T-helper 1 cell (primary cell): Measurements from ENCODE around the gene DPP10.

ENCODE experiments used
- DNase-seq, 5 donors: peaks; one replicate each; pipeline ENCODE4 v3.0.0-alpha.2; 2012 to 2020

DPP10 gene

DNA sequence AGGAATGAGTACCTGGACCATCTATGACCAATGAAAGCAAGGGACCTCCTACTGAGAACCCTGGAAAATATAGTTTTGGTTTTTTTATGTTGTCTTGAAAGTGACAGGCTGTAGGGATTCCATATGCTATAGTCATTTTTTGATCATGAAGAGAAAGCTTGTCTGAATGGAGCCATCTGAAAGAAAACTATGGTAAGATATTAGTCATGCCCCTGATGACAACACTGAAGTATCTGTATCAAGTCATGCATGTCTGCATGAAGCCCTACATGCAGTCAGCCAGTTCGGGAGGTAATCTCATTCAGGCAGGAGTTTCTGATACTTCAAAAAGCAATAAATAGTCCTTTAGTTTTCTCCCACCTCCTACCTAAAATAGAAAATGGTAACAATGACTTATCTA is 1042.0 kb downstream of the DPP10 start:
- no peak for DNase-seq

DNA sequence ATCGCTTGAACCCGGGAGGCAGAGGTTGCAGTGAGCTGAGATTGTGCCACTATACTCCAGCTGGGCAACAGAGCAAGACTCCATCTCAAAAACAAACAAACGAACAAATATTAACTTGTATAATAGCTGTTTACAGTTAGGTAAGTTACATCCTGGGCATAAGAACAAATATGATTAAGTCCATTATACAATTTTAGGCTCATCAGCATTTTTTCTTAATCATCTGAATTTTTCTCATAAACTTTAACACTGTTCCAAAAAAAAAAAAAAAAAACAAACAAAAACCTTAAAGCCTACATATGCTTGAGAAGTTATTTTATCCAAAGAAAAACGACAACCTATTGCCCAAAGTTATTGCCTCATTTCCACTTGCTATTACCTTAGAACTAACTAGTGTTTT is 1042.5 kb downstream of the DPP10 start:
- DNase-seq, result no peak

DNA sequence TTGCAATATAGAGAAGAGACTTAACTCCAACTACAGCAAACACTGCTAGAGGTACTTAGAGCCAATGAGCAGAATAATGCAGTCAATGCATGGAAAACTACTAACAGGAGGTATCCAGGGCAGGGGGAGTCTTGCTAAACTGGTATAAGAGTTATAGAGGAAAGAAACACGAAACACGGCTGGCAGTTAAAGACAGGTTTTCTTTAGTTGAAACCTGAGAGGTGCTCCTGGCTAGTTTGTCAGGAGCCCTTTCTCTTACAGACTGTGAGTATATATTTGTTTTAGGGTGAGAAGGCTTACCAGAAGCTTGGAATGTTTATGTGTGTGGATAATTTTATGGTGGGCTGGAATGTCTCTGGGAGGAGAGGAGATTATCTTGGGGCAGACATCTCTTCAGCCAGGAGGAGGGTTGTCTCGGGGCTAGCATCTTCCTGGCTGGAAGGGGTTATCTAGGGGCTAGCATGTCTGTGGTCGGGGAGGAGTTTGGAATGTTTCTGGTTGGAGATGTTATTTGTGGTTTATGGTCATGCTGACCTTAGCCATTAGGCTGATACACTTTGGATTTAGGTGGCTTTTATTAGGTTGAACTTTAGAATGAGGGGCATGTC is 1048.8 kb downstream of the DPP10 start:
- DNase-seq, result no peak

DNA sequence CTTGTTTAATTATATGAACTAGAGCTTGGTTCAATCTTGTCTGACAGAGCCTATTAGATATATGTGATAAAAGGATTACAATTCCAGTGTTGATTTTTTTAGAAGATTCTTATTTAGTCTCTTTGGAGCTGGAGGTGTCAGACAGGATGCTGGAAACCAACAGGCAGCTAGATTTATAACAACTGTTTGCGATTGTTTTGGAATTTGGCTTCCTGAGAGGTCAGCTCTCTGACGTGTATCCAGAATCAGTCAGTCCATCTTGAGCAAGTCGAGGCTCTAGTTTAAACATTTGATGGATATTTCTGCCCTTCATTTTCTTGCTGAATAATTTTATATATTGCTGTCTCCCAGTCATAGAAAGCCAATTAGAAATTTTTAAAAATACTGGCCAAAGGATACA is 1062.9 kb downstream of the DPP10 start:
- DNase-seq, result no peak

DNA sequence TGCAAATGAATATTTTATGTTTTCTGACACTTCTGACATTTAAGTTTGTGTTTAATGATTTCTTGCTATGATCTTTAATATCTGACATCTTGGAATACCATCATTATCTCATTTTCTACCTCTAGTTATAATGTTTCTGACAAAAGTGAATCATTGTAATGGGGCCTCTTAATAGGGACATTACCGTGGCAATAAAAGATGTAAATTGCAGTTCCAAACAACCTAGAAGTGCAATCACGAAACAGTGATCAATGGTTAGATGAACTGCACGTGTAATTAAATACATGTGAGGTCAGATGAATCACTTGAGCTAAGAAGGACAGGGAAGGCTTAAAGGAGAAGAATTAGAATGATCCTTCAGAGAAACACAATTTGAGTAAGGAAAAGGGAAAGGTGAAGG is 1078.3 kb downstream of the DPP10 start:
- DNase-seq, result no peak

DNA sequence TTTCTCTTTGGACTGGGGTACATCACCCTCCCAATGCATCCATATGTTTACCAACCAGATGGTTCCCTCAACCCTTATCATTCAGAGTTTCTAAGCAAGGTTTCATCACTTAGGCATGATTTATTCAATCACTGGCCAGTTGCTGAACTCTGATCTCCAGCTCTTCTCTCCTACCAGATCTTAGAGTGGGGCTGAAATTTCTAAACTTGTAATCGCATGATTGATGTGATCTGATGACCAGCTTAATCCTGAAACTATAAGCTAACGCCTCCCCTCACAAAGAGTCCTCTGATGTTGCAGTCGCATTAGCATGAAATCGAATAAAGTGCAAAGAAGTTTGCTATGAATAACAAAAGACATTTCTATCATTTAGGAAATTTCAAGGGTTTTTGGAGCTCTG is 1082.0 kb downstream of the DPP10 start:
- DNase-seq, result no peak

DNA sequence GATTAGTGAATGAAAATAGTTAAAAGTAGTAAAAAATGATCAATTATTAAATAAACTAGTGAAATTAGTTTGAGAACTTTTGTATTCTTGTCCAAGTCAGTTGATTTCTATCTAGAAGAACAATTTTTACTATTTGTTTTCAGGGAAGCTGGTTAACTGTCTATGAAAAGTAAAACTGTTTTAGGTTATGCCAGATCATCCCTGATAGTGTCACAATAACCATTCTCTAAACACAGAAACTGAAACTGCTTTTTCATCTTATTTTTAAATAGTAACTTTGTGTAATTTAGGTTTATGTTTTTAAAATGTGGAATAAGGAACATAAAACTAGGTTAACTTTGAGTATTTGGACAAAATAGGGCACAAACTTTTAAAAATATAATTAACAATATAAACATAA is 1087.2 kb downstream of the DPP10 start:
- no peak for DNase-seq

DNA sequence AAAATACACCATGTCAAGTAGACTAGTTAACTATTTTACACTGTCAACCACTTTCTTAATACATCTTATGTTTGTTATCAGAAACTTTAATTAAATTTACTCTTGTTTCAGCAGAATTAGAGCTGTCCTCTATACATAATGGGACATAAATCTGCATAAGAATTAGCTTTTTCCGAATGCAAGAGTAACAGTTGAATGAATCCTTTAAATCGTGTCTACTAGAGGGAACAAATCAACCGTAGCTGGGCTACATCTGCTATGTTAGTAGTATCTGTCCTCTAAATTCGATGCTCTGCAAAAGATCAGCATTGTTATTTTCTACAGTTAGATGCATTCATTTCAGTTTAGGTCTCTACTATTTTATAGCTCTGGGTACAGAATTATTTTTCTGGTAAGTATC is 1090.6 kb downstream of the DPP10 start:
- DNase-seq, result no peak

DNA sequence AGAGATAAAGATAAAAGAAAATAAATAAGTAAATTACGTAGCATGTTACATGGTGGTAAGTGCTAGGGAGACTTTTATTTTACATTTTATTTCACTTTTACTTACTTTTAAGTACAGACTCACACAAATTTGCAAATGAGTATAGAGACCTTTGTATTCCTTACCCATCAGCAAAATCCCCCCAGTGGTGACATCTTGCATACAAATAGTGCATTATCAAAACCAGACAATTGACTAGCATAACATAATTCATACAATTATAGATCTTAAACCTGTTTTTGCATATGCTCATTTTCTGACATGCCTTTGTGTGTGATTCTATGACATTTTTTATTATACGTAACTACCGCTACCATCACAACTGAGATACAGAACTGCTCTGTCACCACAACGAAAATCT is 1099.4 kb downstream of the DPP10 start:
- DNase-seq, result no peak

DNA sequence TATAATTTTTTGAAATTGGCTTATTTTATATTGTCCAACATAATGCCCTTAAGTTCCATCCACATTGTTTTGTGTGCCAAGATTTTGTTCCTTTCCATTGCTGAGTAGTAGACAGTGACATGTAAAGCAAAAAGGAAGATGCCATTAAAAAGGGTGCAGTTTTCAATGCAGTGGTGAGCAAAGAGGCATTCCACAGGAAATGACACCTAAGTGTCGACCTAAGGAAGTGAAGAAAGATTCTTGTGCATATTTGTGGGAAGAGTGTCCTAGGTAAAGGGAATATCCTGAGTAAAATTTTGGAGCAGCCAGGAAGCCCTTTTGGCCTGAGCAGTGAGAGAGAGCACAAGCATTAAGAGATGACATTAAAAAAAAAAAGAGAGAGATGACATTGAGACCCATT is 1099.9 kb downstream of the DPP10 start:
- DNase-seq, result no peak

DNA sequence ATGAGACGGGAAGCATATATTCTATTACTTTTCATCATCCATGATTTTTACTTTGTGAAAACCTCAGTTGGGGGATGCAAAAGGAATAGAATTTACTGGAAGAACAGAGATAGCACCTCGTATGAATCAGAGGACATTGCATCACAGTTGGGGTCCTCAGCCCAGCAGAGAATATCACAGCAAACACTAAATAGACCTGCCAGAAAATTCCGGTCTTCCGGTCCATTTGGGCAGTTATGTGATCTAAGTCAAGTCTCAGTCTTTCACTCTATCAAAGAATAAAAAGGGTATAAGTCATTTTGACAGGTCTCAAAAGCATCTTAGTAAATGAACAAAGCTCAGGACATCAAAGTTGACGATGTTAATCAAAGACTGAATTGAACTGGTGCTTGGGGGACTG is 1100.6 kb downstream of the DPP10 start:
- DNase-seq, result no peak

DNA sequence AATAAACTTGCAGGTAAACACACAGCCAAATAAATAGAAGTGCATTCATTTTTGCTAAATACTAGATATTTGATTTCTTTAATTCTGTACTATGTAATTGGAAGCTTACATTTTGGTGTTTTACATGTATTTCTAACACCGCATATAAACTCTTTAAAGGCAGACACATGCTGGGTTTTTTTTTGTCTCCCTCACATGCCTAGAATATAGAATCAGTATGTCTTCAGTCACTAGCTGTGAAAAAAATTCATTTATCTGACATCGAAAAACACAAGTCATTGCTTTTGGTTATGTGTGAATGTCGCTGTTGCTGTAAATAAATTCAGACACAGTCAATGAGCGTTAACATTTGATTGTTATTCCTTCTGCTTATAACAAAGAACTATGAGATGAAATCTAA is 1101.0 kb downstream of the DPP10 start:
- no peak for DNase-seq

DNA sequence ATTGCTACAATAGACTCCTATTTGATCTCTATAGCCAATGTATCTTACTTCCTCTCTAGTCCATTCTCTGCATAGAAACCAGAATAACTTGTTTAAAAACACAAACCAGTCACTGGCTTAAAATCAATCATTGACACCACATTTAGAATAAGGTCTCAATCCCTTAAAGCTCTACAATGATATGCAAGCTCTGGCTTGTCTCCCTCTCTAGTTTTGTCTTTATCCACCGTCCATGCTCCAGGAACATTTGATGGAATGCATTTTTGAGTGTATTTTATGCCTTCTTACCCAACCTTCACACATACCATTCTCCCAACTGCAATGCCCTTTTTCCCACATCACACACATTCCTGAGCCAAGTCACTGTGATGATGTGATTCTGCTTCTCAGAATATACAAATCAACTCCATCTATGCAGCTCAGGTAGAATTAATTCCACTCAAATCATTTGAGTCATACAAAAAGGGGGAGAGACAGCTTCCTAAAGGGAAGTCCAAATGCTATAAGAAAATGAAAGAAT is 1107.2 kb downstream of the DPP10 start:
- DNase-seq, result no peak

DNA sequence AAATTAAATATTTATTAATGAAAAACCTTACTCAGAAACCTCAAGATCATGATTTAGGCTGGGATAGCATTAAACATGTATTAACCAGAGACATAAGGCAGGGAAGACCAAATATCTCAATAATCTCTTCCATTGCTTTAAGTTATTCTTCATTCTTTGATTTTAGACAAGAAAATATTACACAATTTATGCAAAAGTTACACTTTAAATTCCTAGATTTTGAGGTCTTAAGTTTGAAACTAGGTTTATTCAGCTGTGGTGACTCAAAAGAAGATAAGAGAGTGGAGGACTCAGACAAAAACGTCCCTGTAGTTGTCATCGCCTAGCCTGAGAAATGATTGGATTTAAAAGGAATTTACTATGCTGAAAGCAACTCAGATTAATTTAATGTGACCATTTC is 1110.3 kb downstream of the DPP10 start:
- no peak for DNase-seq

DNA sequence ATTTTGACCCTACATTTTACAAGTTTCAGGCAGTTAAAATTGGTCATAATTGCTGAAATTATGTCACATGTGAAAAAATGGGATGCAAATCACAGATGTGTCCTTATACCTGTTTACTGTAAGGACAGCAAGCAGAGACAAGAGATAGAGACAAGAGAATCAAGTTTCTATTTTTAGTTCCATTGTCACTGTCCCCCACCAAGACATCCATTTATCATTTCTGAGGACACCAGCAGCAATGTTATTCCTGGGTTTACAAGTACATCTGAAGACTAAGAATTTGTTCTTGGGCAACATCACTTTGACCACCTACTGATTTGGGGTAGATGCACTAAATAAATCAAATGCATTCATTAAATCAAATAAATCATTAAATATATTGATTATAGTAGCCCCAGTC is 1111.7 kb downstream of the DPP10 start:
- DNase-seq, result no peak

DNA sequence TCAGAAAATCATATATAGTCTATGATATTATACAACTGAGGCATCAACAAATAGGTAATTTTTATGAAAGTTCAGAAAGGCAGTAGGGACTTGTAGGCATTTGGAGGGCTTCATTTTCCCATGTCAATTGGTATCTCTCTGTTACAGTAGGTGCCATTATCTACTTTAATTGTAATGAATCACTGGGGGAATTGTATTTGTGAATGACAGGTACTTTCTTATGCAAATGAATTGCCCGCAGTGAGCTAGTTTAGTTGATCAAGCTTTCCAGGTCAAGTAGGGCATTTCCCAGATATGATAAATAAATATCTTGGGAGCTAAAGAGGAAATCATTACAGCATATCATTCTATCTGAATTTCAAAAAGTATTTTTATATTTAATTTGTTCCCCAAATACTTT is 1116.3 kb downstream of the DPP10 start:
- DNase-seq, result no peak

DNA sequence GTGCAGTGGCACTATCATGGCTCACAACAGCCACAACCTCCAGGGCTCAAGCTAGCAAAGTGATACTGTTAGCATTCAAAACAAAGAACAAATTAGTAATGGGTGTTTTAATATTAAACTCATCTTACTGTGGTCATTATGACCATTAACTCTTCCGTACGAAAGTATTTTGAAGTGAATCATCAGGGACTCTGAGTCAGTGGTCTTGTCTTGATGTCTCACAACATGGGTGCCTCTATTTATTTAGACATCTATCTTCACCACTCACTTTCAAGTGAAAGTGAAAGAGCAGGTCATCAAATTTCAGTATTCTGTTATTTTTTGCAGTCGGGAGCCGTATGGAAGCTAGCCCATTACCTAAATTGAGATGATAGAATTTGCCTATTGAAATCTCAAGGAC is 1118.2 kb downstream of the DPP10 start:
- no peak for DNase-seq

DNA sequence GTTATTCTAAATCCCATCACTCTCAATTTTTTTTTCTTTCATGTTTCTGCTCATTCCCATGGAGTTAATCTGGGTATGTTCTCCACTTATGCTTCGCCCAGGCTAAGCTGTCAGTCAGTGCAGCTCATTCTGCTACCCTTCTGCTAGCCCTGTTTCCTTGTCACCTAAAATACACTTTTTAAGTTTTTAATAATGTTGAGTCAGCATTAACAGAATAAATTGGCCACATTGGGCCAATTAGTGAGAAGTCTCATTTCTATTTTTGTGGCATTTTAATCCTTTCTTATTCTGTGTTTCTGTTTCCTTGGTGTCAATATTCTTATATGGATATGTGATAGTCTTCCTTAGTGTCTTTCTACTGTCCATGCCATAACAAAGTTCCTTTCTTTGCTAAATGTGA is 1126.2 kb downstream of the DPP10 start:
- DNase-seq, result no peak

DNA sequence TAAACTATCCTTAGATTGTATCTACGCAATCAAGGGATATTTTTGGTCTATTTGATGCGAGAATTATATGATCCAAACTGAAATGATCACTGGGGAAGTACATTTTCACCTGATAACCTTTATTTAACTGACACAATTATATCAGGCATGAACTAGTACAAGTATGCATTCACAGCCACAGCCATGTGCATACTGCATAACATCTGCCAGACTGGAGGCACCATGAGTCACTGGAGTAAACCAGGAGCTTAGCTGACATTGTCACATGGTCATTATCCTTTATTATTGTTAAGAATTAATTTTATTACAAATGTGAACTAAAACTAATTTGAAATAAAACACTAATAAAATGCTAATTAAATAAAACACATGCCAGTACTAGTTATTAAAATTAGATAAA is 1127.1 kb downstream of the DPP10 start:
- no peak for DNase-seq

DNA sequence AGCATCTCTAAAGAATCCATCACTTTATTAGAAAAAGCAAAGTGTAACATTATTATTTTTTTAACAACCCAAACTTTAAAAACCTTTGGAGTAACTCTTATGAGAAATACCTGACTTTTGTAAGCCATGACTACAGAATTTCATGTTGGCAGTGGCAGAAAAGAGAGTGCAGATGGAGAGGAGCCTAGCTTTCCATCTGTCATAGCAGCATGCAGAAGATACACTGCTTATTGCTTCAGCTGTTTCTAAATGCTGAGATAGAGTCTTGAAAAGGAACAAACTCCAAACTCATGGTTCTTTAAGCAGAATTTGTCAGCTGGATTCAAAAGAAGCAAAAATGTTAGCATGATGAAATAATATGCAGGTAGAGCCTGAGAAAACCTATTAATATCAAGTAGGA is 1130.3 kb downstream of the DPP10 start:
- DNase-seq, result no peak

DNA sequence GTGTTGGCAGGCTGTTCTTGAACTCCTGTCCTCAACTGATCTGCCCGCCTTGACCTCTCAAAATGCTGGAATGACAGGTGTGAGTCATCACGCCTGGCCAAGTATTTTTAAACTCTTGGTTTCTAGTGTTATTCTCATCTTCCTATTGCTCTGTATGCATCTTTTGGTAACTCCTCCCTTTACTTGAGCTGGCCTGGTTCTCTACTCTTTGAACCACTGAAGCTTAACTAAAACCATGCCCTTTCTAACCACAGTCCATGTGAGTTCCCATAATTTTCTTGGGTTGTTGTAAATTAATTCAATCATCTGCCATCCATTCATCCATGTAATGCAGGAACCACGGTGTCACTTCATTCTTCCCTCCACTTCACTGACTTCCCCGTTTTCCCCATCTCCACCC is 1131.3 kb downstream of the DPP10 start:
- no peak for DNase-seq

DNA sequence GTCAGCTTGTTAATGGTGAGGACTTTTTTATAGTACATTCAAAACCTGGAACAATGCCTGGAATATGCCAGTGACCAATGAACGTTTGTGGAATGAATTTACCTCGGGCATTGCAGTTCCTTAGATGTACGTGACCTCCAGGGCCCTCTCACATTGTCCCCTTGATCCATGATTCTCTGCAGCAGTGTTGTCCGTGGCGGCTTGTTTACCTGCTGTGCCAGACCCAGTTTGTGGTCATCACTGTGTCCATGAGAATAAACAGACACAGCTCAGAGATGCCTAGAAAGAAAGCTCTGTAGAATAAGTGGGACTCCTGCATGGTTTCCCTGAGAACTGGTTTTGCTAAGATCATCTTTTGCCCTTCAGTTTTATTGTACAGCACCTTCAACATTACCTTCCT is 1132.2 kb downstream of the DPP10 start:
- DNase-seq, result no peak

DNA sequence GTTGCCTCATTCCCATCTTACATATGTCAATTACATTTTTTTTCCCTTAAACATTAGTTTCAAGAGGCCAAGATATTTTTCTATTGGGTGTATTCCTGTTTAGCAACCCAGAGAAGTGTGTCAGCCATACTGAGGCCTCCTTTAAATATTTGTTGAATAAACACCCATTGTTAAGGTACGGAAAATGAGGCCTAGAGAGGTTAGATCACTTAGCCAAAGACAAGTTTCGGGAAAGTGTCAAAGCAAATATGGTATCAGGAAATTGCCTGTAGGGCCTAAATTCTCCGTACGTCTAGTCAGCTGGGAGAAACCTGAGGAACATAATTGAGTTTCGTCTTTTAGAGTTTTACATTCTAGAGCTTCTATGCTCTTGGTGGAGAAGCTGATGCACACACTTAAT is 1138.3 kb downstream of the DPP10 start:
- DNase-seq, result no peak

DNA sequence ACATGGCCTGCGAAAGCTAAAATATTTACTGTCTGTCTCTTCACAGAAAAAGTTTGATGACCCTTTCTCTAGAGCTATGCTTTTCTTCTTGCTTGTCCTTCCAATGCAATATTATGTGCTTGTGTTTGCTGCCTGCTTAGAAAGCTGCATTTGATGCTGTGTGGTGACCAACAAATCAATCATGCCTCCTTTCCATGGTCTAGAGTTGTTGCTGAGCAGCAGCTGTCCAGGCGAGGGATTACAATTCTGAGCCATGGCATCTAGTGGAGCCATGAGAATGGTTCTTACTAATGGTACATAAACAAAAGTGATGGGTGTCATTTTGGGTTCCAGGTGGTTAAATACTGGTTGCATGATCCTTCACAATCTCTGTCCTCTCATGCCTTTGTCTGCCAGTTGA is 1142.1 kb downstream of the DPP10 start:
- no peak for DNase-seq

DNA sequence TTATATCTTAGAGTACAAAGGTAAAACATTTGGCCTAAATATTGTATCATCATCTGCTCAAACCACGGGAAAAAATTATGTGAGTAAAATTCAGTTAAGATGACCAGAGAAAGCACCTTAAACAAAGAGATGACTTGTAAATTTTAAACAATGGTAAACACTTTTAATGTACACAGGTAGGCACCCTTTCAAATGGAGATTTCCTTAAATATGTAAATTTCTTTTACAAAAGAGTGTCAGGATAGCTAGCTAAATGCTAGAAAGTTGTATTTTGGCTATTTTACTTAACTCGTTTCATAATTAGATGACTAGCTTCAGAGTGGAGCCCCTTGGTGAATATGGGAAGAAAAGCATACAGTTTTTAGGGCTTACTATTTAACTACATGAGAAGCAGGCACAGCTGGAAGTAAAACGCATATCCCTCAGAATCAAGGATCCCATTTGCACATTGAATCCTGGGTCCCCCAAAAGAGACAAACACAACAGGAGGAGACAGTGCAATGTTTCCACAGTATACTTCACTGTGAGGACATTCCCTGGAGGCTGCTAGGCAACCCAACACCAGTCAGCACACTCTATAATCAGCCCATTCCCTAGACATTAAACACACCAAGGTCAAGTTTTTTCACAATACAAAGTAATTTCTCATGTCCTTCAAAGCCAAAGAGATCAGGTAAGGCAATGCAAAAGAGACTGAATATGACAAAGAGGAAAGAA is 1154.4 kb downstream of the DPP10 start:
- DNase-seq, result no peak
